Astrocyte (in vitro differentiated cells and primary cell): ENCODE data around the gene PDCD1. TPM values are rescaled to one million over a fixed set of nuclear protein-coding genes. Genes with fewer than 3 reads are reported as not detected.
A peak's percentile ranks its signal among the peaks of the same experiment; 100 is the strongest.
"Not testable (repeated sequence)": the region's sequence is repeated elsewhere in the genome, so short reads cannot be mapped to it uniquely, and the experiment has no call there.

Experiments
- DNase-seq: peaks from one replicate; pipeline ENCODE4 v3.0.0-alpha.2; 2010; ENCODE audit warnings: low read depth
- FAIRE-seq: peaks from 2 replicates; lab custom pipeline; 2011; peaks lifted over from hg19 to GRCh38; lab: Jason Lieb, UNC
- H2AFZ ChIP-seq: 2 replicates; pipeline ENCODE4 v1.6.0; 2012; ENCODE audit warnings: low read depth, low read length, inconsistent platforms
- H3K27ac ChIP-seq: 2 replicates; pipeline ENCODE4 v1.5.1; 2011; ENCODE audit warnings: low read depth, low read length, inconsistent platforms
- H3K27me3 ChIP-seq: 2 replicates; pipeline ENCODE4 v1.6.0; 2011; ENCODE audit warnings: low read length, inconsistent platforms; ENCODE audit not compliant: insufficient read depth
- H3K36me3 ChIP-seq: 2 replicates; pipeline ENCODE4 v1.5.1; 2011; ENCODE audit warnings: low read length, inconsistent platforms; ENCODE audit not compliant: insufficient read depth
- H3K4me1 ChIP-seq: 2 replicates; pipeline ENCODE4 v1.5.1; 2011; ENCODE audit warnings: low read length, inconsistent platforms; ENCODE audit not compliant: insufficient read depth
- H3K4me2 ChIP-seq: 2 replicates; pipeline ENCODE4 v1.6.0; 2012; ENCODE audit warnings: low read length, inconsistent platforms
- H3K4me3 ChIP-seq: 2 replicates; pipeline ENCODE4 v1.5.1; 2011; ENCODE audit warnings: low read depth, mild to moderate bottlenecking, low read length, inconsistent platforms; ENCODE audit not compliant: insufficient read depth
- H3K79me2 ChIP-seq: 2 replicates; pipeline ENCODE4 v1.6.0; 2012; ENCODE audit warnings: mild to moderate bottlenecking, low read length, inconsistent platforms; ENCODE audit not compliant: insufficient read depth
- H3K9ac ChIP-seq: 2 replicates; pipeline ENCODE4 v1.6.0; 2012; ENCODE audit warnings: mild to moderate bottlenecking, low read length, inconsistent platforms
- H3K9me3 ChIP-seq: 2 replicates; pipeline ENCODE4 v1.5.1; 2012; ENCODE audit warnings: low read depth, mild to moderate bottlenecking, low read length, inconsistent platforms; ENCODE audit not compliant: insufficient read depth
- H4K20me1 ChIP-seq: 2 replicates; pipeline ENCODE4 v1.6.0; 2012; ENCODE audit warnings: low read length, inconsistent platforms; ENCODE audit not compliant: insufficient read depth
- H3K27ac Mint-ChIP-seq: one replicate; pipeline ENCODE4 v1.8.0; 2021; ENCODE audit warnings: mild to moderate bottlenecking, mixed read lengths; ENCODE audit not compliant: unreplicated experiment
- H3K27me3 Mint-ChIP-seq: one replicate; pipeline ENCODE4 v1.8.0; 2021; ENCODE audit warnings: low read depth, mixed read lengths; ENCODE audit not compliant: unreplicated experiment
- H3K36me3 Mint-ChIP-seq: one replicate; pipeline ENCODE4 v1.8.0; 2021; ENCODE audit warnings: low read depth, mixed read lengths; ENCODE audit not compliant: unreplicated experiment
- H3K4me1 Mint-ChIP-seq: one replicate; pipeline ENCODE4 v1.8.0; 2021; ENCODE audit warnings: low read depth, mixed read lengths; ENCODE audit not compliant: unreplicated experiment
- H3K4me3 Mint-ChIP-seq: one replicate; pipeline ENCODE4 v1.8.0; 2021; ENCODE audit warnings: mild to moderate bottlenecking, moderate library complexity, mixed read lengths; ENCODE audit not compliant: unreplicated experiment
- H3K9me3 Mint-ChIP-seq: one replicate; pipeline ENCODE4 v1.8.0; 2021; ENCODE audit warnings: mild to moderate bottlenecking, mixed read lengths; ENCODE audit not compliant: unreplicated experiment
- EZH2 ChIP-seq: IDR thresholded peaks from 2 replicates; pipeline ENCODE4 v1.6.1; 2012; ENCODE audit warnings: mild to moderate bottlenecking, low read length, inconsistent platforms; ENCODE audit not compliant: insufficient read depth
- total RNA-seq: library from RNA; stranded (reverse); gene quantifications from 2 replicates; pipeline ENCODE4 v1.2.1, GENCODE V29; 2021
- TF ChIP-seq, protein P1 (sequence below): IDR thresholded peaks from 2 replicates; pipeline ENCODE4 v1.5.1; 2011; ENCODE audit warnings: low read depth, mild to moderate bottlenecking, inconsistent platforms, low read length, moderate library complexity; ENCODE audit not compliant: insufficient read depth

The PDCD1 gene
- total RNA-seq, 1 donor from 2014 or later: not detected

DNA sequence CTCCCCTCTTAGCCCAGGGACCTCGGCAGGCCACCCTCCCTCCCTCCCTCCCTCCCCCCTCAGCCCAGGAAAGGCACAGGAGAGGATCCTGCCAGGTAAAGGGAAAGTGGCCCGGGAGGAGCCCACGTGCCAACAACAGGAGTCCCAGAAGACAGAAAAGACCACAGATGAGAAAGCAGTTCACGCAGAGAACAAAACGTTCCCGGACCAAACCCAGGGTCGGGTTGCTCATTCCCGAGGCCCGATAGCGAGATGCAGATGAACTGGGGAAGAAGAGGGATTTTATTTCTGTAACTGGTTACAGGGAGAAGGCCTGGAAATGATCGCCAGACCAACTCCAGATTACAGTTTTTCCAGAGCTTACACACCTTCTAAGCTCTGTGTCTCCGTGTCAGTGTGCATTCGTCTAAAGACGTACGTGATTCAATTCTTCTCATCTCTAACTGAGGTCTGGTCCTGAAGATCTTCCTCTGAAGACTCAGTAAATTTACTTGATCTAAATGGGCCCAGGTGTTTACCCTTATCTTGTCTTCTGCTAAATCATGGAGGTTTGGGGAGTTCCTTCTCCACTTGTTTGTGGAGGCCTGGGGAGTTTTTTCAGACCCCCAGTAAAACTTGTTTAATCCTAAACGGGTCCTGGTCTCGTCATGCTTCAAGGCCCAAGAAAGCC is 50.5 kb downstream of the PDCD1 start:
- Histone ChIP-seq H3K4me3 (no peak overlapping the region), H3K79me2 (no peaks in the 10 kb centered on the region), H3K4me2 (no peak overlapping the region), H3K4me1 (peaks cover 16% of the 10 kb centered on the region), H3K27ac (no peak overlapping the region), H3K9ac (no peak overlapping the region), H3K27me3 (peaks cover 4% of the 10 kb centered on the region), H3K36me3 (no peaks in the 10 kb centered on the region), H3K9me3 (no peaks in the 10 kb centered on the region), H4K20me1 (no peaks in the 10 kb centered on the region), H2AFZ (no peak overlapping the region)
- Mint-ChIP-seq H3K27me3 (peaks cover 2% of the 10 kb centered on the region), H3K9me3 (no peaks in the 10 kb centered on the region), H3K4me3 (no peak overlapping the region), H3K27ac (peak overlapping the region; percentile 80), H3K36me3 (no peaks in the 10 kb centered on the region), H3K4me1 (peaks cover 6% of the 10 kb centered on the region)
- TF ChIP-seq EZH2: no peak
- TF ChIP-seq, protein P1, sequence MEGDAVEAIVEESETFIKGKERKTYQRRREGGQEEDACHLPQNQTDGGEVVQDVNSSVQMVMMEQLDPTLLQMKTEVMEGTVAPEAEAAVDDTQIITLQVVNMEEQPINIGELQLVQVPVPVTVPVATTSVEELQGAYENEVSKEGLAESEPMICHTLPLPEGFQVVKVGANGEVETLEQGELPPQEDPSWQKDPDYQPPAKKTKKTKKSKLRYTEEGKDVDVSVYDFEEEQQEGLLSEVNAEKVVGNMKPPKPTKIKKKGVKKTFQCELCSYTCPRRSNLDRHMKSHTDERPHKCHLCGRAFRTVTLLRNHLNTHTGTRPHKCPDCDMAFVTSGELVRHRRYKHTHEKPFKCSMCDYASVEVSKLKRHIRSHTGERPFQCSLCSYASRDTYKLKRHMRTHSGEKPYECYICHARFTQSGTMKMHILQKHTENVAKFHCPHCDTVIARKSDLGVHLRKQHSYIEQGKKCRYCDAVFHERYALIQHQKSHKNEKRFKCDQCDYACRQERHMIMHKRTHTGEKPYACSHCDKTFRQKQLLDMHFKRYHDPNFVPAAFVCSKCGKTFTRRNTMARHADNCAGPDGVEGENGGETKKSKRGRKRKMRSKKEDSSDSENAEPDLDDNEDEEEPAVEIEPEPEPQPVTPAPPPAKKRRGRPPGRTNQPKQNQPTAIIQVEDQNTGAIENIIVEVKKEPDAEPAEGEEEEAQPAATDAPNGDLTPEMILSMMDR: no peak
- FAIRE-seq: no peak
- DNase-seq: no peak

DNA sequence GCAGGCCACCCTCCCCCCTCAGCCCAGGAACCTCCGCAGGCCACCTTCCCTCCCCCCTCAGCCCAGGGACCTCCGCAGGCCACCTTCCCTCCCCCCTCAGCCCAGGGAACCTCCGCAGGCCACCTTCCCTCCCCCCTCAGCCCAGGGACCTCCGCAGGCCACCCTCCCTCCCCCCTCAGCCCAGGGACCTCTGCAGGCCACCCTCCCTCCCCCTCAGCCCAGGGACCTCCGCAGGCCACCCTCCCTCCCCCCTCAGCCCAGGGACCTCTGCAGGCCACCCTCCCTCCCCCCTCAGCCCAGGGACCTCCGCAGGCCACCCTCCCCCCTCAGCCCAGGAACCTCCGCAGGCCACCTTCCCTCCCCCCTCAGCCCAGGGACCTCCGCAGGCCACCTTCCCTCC is 52.5 kb downstream of the PDCD1 start:
- not testable (repeated sequence) for H3K4me3 ChIP-seq, DNase-seq, H3K79me2 ChIP-seq, H3K36me3 Mint-ChIP-seq, FAIRE-seq, H3K27me3 Mint-ChIP-seq, H4K20me1 ChIP-seq, H3K27ac ChIP-seq, H3K36me3 ChIP-seq, H3K9ac ChIP-seq, H3K27me3 ChIP-seq, H3K9me3 ChIP-seq, H3K27ac Mint-ChIP-seq, H3K4me3 Mint-ChIP-seq, H3K4me1 Mint-ChIP-seq, H2AFZ ChIP-seq, H3K4me2 ChIP-seq, H3K9me3 Mint-ChIP-seq
- H3K4me1 ChIP-seq: peaks cover 16% of the 10 kb centered on the region

DNA sequence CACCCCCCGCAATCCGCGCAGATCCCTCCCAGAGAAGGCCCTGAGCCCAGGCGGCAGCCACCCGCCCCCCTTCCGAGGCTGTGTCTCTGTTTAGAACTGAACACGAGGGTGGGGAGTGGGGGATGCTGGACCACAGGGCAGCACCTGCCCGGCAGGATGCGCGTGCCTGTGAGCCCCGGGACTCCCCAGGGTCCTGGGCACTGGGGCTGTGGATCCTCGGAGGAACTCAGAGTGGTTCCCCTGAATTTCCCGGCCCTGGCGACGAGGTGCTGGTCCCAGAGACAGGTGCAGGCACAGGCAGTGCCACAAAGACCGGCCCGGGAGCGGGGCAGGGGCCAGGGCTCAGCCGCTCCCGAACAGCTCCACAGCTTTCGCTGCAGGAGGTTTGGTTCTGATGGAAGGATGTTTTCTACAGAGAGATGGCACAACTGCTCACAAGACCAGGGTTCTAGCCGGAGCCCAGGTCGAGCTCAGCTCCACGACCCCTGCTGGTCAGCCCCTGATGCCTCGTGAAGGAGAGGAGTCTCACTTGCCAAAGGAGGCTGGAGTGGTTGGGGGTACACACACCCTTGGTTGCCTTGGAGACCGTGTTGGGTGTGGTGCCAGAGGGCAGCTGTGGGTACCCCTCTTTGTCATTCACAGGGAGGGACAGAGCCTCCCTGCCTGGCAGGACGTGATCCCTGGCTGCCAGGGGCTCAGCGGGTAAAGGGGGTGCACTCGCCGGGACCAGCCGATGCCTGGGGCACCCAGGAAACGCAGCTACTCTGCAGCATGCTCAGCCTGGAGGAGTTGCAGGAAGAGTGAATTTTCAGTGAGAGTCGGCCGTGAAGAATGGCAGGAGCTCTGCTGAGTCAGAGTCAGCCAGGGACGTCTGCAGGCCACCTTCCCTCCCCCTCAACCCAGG is 54.1 kb downstream of the PDCD1 start:
- Histone ChIP-seq H2AFZ (peak overlapping the region; percentile 85), H3K4me2 (peak overlapping the region; percentile 86), H3K9me3 (no peaks in the 10 kb centered on the region), H3K79me2 (no peaks in the 10 kb centered on the region), H3K27ac (no peak overlapping the region), H3K27me3 (peaks cover 4% of the 10 kb centered on the region), H4K20me1 (no peaks in the 10 kb centered on the region), H3K4me1 (peaks cover 16% of the 10 kb centered on the region), H3K36me3 (no peaks in the 10 kb centered on the region), H3K9ac (no peak overlapping the region), H3K4me3 (peak overlapping the region; percentile 28)
- Mint-ChIP-seq H3K27me3 (peaks cover 16% of the 10 kb centered on the region), H3K4me1 (peaks cover 6% of the 10 kb centered on the region), H3K4me3 (no peak overlapping the region), H3K36me3 (no peaks in the 10 kb centered on the region), H3K27ac (no peak overlapping the region), H3K9me3 (no peaks in the 10 kb centered on the region)
- DNase-seq: no peak
- TF ChIP-seq EZH2: no peak
- TF ChIP-seq, protein P1: no peak
- FAIRE-seq: no peak
